Head of caudate nucleus (tissue), 42 donors: ENCODE results near the gene POU2F1.
A peak's percentile ranks its signal among the peaks of the same experiment; 100 is the strongest.

Source experiments
- DNase-seq, 42 donors: peaks; one replicate each; pipeline versions ENCODE4 v3.0.0 to v3.0.0-alpha.2; 2020 to 2021; ENCODE audit warnings: mixed read lengths in 7 of 42
- intact Hi-C: fragments of 100-400 bp; cut with DNase I; formaldehyde crosslinking; loops from one replicate; pipeline ENCODE4 v1.15.0; 2022

Gene POU2F1

DNA sequence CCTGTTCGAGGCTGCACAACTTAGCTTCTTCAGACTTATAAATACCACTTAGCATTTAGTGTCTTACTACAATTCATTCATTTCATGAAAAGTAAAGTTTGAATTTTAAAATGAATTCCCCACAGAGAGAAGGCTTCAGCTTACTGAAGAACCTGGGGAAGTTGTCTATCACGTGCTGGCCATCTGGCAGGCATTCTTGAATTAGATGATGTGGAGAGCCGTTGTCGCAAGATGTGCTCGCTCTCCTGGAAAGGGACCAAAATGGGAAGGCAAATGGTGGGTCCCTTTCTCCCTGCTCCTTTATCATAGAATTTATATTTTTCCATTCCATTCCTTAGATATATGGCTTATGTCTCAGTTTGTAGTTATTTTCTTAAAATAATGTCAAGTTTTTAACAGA, 207.2 kb downstream of the POU2F1 start:
- intact Hi-C loops, result no loop called here
- DNase-seq, result no peak

DNA sequence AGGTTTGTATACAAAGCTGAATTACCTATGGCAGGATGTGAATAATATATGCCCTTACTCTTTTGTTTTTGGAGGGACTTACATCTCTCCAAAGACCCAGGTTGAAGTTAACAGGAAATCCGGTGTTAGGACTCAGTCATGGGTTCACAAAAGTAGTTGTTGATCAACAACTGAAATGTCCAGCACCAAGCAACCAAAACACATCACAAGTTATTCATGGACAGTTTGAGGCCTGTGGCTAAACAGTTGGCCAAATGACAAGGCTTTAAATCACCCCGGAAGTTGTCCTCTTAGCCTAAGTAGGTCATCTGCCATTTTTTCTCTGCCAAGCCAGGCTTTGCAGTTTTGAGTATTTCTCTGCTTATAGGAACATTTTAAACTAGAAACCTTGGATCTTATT, 207.7 kb downstream of the POU2F1 start:
- no peak for DNase-seq
- intact Hi-C loops, result no loop called here

DNA sequence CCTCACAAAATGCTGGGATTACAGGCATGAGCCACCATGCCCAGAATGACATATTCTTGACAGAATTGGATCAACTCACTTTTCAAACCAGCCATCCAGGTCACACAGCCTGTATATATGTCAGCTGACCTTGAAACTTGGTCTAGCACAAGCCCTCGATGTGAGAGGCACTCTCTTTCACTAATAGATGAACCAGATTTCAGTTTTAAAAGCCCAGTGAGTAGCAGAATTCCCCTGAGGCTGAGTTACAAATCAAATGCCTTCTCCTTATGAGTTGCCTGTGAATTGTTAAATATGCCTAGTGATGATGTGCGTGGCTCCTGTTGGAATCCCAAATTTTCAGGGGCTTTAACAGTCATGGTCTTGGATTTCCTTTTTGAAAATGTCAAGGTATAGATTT, 208.9 kb downstream of the POU2F1 start:
- no peak for DNase-seq
- intact Hi-C loops, result no loop called here

DNA sequence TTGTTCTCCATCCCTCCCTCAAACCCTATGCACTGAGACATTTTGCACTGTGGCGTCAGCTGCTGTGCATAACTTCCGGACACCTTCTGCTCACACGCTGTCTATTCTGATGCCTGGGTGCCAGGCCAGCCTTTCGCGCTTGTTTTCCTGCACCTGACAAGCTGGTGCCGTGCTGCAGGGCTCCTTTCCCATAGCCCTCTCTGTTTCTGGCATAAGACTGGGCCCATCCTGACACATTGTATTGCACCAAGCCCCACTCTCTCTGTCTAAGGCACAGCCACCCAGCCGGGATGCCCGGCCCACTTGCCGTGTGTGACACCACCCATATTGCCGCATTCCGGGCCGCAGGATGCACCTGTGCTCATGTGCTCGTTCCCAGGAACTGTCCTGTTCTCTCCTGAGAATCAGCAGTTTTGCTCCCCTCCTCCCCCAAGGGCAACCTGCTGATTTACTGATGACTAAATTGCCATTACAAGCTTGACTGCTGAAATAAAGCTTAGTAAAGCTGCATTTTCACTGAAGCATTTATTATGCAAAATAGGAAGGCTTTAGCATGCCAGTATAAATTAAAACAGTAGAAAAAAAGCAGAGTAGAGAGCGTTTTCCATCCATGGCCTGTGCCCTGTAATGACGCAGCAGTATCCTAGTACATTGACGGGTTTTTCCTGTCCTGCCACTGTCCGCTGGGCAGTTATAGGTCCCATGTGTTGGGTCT, 209.6 kb downstream of the POU2F1 start:
- DNase-seq, result no peak

DNA sequence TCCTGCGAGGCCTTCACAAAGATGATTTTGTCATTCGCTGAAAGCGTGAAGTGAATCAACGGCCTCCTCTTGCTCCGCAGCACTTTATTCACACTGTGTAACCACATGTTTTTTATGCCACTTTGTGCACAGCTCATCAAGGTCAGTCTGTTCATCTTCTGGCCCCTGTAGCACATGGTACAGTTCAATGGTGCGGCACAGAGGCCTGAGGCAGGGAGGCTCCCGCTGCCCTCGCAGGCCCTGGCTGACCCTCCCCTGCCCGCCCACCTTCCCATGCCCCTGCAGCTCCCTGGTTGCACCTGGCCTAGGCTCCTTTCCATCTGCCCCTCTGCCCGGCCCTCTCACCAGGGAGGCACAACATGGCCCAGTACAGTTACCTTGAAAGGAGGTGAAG, 210.2 kb downstream of the POU2F1 start:
- DNase-seq, result no peak
- intact Hi-C loops, result no loop called here

More for the DNA sequence above, 209.6 kb downstream of the POU2F1 start:
- intact Hi-C loops, result no loop called here

DNA sequence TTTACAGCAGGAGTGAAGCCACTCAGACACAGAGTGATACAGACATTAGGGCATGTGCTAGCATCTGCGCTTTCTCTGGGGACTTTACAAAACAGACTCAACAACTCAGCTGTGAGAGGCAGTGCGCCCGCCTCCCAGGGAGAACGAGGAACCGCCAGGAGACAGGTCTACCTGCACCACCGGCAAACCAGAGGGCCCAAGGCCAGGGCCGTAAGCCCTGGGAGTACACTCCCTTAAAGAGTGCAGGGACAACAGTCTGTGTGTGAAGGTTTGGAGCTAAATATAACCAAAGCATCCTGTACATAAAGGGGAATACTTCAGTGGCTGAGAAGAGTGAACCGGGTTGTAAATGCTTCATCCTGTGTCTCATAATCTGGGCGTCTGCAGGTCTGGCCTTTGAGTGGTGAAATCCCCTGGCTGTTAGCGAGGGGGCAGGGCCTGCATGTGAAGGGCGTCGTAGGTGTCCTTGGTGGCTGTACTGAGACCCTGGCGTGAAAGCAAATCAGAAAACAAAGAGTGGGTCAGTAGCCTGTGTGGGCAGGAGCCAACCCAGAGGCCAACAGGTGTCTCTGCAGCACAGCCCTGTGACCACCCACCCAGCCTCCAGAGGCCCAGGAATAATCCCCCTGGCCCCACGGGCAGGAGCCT, 210.7 kb downstream of the POU2F1 start:
- intact Hi-C loops, result no loop called here
- DNase-seq, result no peak

DNA sequence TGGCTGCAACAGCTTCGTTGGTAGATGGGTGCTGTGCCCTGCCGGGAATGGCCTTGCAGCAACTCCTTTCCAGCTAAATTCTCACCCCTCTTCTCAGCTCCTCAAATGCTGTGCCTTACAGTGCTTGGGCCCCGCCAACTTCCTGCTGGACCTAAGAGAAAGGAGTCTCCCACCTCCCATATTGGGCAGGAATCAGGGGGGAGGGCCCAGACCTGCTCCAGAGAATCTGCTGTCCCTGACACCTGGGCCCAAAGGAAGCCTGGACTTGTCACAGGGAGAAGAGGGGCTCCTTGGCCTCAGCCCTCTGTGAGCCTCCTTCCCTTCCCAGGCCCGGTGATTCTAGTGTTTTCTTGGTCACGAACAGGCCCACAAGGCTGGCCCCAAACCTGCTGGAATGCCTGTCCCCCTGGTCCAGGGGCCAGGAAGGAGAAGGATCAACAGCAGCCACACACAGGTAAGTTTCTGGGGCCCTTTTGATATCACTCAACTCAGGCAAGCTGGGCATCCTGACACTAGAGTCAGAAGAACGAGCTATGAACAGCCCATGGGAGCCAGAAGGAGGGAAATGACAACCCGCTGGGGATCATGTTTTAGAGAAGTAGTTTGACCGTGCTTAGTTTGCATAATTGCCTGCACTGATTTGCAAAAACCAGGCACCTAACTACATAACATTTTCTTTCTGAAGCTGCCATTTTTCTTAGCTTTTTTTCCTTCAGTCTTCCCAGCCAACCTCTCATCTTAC, 211.4 kb downstream of the POU2F1 start:
- intact Hi-C loops, result no loop called here
- DNase-seq, result no peak

DNA sequence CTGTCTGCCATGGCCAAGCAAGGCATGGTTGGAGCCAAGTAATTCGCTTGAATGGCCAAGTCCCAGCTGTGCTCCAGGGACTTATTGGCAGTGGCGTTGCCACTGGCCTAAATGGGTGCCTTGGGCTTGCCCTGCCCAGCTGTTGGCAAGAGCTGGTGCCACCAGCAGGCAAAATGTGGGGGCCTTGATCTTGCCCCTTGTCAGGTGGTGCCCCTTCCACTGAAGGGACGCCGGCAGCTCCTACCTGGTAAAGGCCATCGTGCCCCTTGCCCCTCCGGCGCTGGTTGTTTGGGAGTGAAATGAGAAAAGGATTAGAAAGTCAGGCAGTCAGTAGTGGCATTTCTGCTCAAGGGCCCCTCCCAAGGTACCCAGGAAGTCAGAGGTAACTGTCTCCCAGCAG, 212.1 kb downstream of the POU2F1 start:
- no peak for DNase-seq
- intact Hi-C loops, result no loop called here

DNA sequence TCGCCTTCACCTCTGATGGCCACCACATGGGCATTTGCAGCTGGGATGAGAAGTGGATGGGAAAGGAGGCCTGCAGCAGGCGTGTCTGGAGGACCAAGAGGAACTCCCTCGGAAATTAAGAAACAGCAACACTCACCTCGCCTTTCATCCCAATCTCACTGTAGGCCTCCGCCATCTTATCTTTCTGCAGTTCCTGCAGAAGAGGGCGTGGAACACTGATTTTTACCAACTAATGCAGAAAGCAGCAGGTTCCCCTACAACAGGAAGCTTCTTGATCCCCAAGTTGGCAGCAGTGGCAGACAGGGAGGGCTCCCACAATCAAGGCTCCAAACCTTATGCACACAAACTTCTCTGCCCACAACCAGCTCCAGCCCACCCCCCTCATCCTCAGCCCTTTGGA, 213.2 kb downstream of the POU2F1 start:
- intact Hi-C loops, result no loop called here
- peak in 1 of 42 donors; percentile 21 for DNase-seq

DNA sequence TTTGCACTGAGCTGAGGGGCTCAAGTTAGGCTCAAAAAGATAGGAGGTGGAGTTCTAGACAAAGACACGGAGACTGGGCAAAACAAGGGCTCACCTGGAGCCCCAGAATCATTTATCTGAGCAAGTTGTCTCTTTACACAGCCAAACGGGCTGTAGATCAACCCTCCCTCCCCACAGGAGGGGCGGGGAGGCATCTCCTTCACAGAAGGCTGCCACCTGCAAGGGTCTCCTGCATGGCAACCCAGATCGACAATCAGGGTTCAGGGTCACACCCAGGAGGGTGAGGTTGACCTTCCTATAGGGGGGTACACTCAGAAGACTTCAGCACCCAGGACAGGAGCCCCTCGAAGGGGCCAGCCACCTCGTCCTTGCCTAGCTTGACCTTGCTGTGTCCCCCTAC, 213.6 kb downstream of the POU2F1 start:
- intact Hi-C loops, result no loop called here
- peak in 1 of 42 donors; percentile 6 for DNase-seq

DNA sequence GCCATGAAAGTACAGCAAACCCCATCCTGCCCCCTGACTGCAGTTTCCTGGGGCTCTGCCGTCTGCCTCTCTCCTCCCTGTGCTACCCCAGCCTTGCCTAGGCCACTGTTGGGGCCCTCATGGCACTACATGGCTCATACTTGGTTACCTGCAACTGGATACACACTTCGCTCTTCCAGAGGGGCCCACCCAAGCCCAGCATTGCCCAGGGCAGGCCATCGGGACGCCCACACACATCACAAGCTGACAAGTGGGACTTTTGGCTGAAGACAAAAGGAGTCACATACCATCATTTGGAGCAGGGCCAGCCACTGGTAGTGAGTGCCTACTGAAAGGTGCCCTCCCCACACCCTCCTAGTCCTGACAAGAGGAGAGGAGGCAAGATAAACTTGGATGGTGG, 214.8 kb downstream of the POU2F1 start:
- DNase-seq, result peak in 3 of 42 donors; percentile 12 to 28 (median 23)
- intact Hi-C loops, result no loop called here

DNA sequence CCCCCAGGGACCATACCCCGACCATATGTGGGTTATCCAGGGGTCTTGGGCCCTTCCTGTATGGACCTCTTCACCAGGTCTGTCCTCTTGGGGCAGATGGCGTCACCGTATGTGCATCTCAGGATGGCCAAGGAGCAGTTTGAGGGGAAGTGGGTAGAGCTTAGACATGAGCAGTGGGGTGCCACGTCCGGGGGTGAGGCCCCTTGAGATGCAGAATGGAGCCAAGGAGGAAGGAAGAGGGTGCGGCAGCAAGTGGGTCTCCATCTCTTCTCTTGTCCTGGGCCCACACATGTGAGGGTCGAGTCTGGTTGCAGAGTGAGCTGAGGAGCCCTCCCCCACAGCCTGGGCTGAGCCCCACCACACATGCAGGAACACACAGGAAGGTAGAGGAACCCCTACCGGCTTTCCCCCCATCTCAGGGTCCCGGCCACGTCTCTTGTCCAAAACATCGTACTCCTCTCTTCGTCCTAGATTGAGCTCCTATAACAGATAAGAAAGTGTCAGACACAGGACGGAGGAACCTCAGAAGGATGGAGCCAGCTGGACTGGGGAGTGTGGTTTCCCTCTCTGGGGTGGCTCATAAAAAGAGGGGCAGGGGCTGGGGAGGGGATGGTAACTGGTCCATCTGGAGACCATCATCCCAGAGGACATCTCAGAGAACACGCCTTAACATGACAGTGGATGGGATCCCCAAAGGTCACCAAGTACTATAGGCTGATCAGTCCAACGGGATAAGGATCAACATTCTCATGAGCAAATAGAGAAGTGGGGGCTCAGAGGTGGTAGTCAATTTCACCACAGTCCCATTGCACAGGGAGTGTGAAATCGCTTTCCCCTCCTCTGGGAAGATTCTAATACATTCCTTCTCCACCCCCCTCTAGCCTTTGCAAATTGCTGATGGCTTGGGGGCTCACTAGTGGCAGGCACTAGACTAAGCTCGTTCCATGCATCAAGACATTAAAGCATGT, 217.8 kb downstream of the POU2F1 start:
- DNase-seq, result peak in 3 of 42 donors; percentile 15 to 29 (median 23)
- intact Hi-C loops, result loop anchor here (2.0 kb wide), 1 partner anchor 170 kb away; no protein-coding TSS in a partner anchor

DNA sequence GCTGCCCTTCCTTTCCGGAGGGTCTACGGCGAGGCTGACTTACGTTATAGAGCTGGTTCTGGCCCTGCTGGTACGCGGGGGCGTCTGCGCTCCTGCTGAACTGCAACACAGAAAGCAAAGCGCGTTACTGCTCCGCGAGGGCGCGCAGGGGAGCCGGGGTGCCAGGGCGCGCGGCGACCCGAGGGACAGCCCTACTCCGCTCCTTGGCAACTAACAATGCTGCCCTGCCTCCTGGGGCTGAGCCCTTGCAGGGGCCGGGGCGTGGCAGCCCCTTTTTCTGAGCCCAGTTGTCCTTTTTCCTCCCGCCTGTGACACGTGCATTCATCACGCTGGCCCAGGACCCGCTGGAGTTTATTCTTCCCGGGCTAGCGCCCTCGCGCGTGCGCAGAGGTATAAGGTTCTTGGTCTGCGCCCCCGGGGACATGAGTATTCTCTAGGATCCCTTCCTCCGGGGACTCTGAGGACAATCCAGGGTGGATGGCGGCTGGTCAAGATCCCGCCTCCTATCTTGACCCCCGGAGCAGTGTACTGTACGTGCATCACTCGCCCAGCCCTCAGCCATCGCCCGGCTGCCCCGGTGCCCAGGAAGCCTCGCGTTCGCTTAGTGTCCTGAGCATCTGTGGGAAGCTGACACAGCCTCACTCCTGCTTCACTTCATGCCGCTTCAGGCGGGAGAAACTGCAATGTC, 218.8 kb downstream of the POU2F1 start:
- DNase-seq, result peak; percentile 49 to 86 (median 73)
- intact Hi-C loops, result loop anchor here (2.0 kb wide), 1 partner anchor 171 kb away; no protein-coding TSS in a partner anchor

DNA sequence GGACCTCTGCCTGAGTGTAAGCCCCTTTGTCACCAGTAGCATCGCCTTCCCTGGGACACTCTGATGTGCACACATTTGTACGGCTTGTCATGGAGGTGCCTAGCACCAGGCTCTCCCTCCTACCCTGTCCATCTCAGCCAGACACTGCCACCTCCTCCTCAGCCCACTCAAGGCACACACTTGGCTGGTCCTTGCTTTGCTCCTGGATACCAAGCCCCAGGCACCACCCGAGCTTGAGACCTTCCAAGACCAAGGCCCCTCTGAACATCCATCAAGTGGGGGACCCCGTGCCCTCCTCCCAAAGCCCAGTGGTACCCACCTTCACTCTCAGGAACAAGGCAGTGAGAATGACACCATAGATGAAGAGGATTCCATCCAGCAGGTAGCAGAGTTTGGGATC, 219.7 kb downstream of the POU2F1 start:
- intact Hi-C loops, result loop anchor here (5.0 to 10.0 kb wide), 2 partner anchors 94 to 373 kb away; no protein-coding TSS in a partner anchor
- DNase-seq, result peak in 2 of 42 donors; percentile 6 to 19

DNA sequence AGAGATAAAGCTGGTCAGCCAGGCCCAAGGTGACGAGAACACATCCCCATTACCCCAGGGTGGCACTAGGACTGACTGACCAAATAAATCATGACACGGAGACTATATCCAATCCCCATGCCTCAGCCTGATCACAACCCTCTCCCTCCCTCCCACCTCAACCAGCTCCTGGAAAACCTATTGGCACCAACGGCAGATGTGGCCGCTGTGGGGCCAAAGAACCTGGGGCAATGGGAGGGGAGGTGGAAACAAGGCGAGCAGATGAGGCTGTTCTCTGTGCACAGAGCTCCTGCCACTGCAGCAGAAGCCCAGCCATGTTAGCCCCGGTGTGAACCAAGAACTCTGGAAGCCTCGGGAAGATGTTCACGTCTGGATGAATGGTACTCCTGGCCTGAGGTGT, 220.1 kb downstream of the POU2F1 start:
- intact Hi-C loops, result loop anchor here (5.0 to 10.0 kb wide), 2 partner anchors 94 to 373 kb away; no protein-coding TSS in a partner anchor

DNA sequence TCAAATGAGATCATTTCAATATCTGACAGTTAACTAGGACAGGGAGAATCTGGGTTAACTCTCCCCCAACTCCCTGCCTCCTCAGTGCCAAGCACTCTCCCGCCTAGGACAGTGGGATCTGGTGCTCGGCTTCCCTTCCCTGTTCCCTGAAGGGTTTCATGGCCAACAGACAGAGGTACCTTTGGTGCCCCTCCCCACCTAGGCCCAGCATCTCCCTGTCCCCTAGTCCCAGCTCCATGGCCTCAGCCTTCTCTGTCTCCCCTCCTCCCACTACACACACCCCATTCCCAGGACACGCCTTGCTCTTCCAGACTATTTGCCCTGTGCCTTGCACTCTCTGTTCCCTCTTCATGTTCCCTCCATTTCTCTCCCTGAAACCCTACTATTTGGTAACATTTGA, 220.5 kb downstream of the POU2F1 start:
- DNase-seq, result peak in 3 of 42 donors; percentile 9 to 20 (median 11)
- intact Hi-C loops, result loop anchor here (5.0 to 10.0 kb wide), 2 partner anchors 94 to 374 kb away; no protein-coding TSS in a partner anchor

More for the DNA sequence above, 220.1 kb downstream of the POU2F1 start:
- DNase-seq, result peak in 3 of 42 donors; percentile 7 to 20 (median 10)

DNA sequence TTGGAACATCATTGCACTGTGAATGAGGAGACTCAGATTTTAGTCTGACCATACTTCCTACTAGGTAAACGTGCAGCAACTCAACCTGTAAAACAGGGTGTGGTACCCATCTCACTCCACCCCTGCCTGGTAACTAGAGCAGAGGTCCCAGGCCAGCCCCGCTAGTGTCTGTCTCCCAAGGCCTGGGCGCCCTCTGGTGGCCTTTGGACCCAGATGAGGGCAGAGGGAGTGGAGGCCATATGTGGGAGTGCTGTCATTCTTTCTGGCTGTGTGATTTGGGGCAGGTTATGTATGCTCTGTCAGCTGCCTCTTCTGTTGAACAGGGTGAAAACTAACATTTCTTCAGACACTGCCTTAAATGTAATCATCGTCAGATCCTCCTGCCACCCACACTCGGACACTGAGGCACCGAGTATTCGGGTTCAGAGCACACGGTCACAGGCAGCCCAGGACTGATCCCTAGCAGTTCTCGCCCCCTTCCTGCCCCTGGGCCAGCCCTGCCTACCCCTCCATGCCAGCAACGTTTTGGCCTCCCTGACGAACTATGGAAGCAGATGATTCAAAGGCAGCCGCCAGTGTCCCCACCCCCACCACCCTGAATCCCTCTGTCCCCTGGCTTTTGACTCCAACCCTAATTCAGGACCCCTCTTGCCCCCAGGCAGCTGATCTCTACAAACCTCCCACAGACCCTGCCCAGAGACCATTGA, 221.6 kb downstream of the POU2F1 start:
- intact Hi-C loops, result loop anchor here (2.0 to 10.0 kb wide), 3 partner anchors 39 to 375 kb away; no protein-coding TSS in a partner anchor
- DNase-seq, result peak; percentile 71 to 95 (median 87)
